MM.1S (cell line): ENCODE results near the gene STX16.

Source experiments
- CTCF ChIP-seq: fragments of 300-600 bp; sonication (generic); IDR thresholded peaks from 2 replicates; pipeline ENCODE4 v1.5.1; 2016; ENCODE audit warnings: antibody characterized with exemption, low read length, mixed read lengths
- EZH2 ChIP-seq: fragments of 300-600 bp; sonication (generic); optimal IDR thresholded peaks from 2 replicates; pipeline ENCODE3; 2017; ENCODE audit warnings: low read depth, mild to moderate bottlenecking, antibody characterized with exemption, low read length, mixed read lengths

- TF ChIP-seq CTCF (no peak), EZH2 (no peak)
Observed at GRCh38 chr20:58655328-58656107, 4.4 kb downstream of the STX16 start.
